B cell (primary cell): ENCODE measurements around the gene EPX. TPM values are rescaled to one million over a fixed set of nuclear protein-coding genes. Genes with fewer than 3 reads are reported as not detected.

Experiments used
- ATAC-seq: fragments of 200-7000 bp; cut with Tn5 transposase; one replicate; pipeline ENCODE4 v1.10.0; 2021; ENCODE audit warnings: low read depth, mild to moderate bottlenecking, moderate number of reproducible peaks, moderate library complexity
- CTCF ChIA-PET: fragments of 350-600 bp; sonication (Branson Sonifier 250); formaldehyde crosslinking; loops from one replicate; lab custom pipeline; 2021; ENCODE audit warnings: antibody characterized with exemption, inconsistent platforms; lab: Charles Lee
- POLR2A ChIA-PET: fragments of 350-600 bp; sonication (Branson Sonifier 250); formaldehyde crosslinking; loops from one replicate; lab custom pipeline; 2021; ENCODE audit warnings: antibody characterized with exemption; lab: Charles Lee
- DNase-seq: peaks from one replicate; pipeline ENCODE4 v3.0.0; 2013
- H2AFZ ChIP-seq: 2 replicates; pipeline ENCODE4 v1.6.1; 2012; ENCODE audit warnings: mild to moderate bottlenecking, low read depth, low read length; ENCODE audit not compliant: insufficient read depth, poor library complexity, severe bottlenecking
- H3K27ac ChIP-seq, 2 donors: 1 replicate in 1 of 2; 2 replicates in 1 of 2; pipeline ENCODE4 v1.5.1; 2012 to 2013; ENCODE audit warnings: low read length in 2 of 2, mild to moderate bottlenecking in 2 of 2, moderate library complexity in 1 of 2
- H3K27me3 ChIP-seq, 4 experiments: fragments of 200-600 bp in 1 of 4; sonication (generic) in 1 of 4; replicated peaks in 1 of 4; 1 replicate in 2 of 4; 2 replicates in 2 of 4; pipeline versions ENCODE4 v1.6.1 to v1.7.0; 2013 to 2016; ENCODE audit warnings: low read length in 3 of 4, mild to moderate bottlenecking in 2 of 4, mixed read lengths in 1 of 4, moderate library complexity in 1 of 4; ENCODE audit not compliant: insufficient read depth in 4 of 4, control insufficient read depth in 3 of 4; ENCODE audit errors: control extremely low read depth in 1 of 4
- H3K36me3 ChIP-seq, 2 experiments: replicated peaks in 1 of 2; 1 replicate in 1 of 2; 2 replicates in 1 of 2; pipeline versions ENCODE4 v1.6.1 to v1.7.1; 2013; ENCODE audit warnings: low read length in 1 of 2; ENCODE audit not compliant: insufficient read depth in 2 of 2, control insufficient read depth in 1 of 2; ENCODE audit errors: control extremely low read depth in 1 of 2, extremely low read depth in 1 of 2
- H3K4me1 ChIP-seq, 2 donors: fragments of 200-600 bp in 1 of 2; sonication (generic) in 1 of 2; 1 replicate in 1 of 2; 2 replicates in 1 of 2; pipeline versions ENCODE4 v1.5.1 to v1.6.1; 2013 to 2017; ENCODE audit warnings: low read length in 2 of 2; ENCODE audit not compliant: control insufficient read depth in 2 of 2, insufficient read depth in 2 of 2
- H3K4me2 ChIP-seq: replicated peaks from 2 replicates; pipeline ENCODE3; 2012; ENCODE audit warnings: mild to moderate bottlenecking, low read depth, low read length; ENCODE audit not compliant: poor library complexity, severe bottlenecking
- H3K4me3 ChIP-seq, 5 experiments: fragments of 200-600 bp in 1 of 5; sonication (generic) in 1 of 5; 1 replicate in 3 of 5; 2 replicates in 2 of 5; pipeline versions ENCODE4 v1.5.1 to v1.7.0; 2011 to 2016; ENCODE audit warnings: low read length in 4 of 5, mild to moderate bottlenecking in 4 of 5, low read depth in 2 of 5, control low read depth in 1 of 5, moderate library complexity in 1 of 5; ENCODE audit not compliant: insufficient read depth in 1 of 5; ENCODE audit errors: control extremely low read depth in 1 of 5, extremely low read depth in 1 of 5
- H3K79me2 ChIP-seq: fragments of 200-600 bp; sonication (generic); one replicate; pipeline ENCODE4 v1.6.0; 2016; ENCODE audit warnings: low read length; ENCODE audit not compliant: control insufficient read depth, insufficient read depth
- H3K9ac ChIP-seq: fragments of 200-600 bp; sonication (generic); 2 replicates; pipeline ENCODE4 v1.6.1; 2017; ENCODE audit warnings: mild to moderate bottlenecking, low read length, moderate library complexity
- H3K9me3 ChIP-seq, 3 donors: one replicate each; pipeline versions ENCODE4 v1.6.1 to v1.7.1; 2013; ENCODE audit warnings: low read length in 2 of 3; ENCODE audit not compliant: control insufficient read depth in 2 of 3, insufficient read depth in 1 of 3; ENCODE audit errors: control extremely low read depth in 1 of 3
- H4K20me1 ChIP-seq: 2 replicates; pipeline ENCODE4 v1.6.0; 2012; ENCODE audit warnings: mild to moderate bottlenecking, low read length; ENCODE audit not compliant: insufficient read depth, control insufficient read depth, poor library complexity, severe bottlenecking
- H3K27ac Mint-ChIP-seq: one replicate; pipeline ENCODE4 v1.8.0; 2021; ENCODE audit warnings: mixed read lengths
- H3K27me3 Mint-ChIP-seq: one replicate; pipeline ENCODE4 v1.8.0; 2021; ENCODE audit warnings: mixed read lengths
- H3K4me1 Mint-ChIP-seq: one replicate; pipeline ENCODE4 v1.8.0; 2021; ENCODE audit warnings: mixed read lengths
- H3K4me3 Mint-ChIP-seq: one replicate; pipeline ENCODE4 v1.8.0; 2021; ENCODE audit warnings: mixed read lengths
- H3K9me3 Mint-ChIP-seq: one replicate; pipeline ENCODE4 v1.8.0; 2022; ENCODE audit warnings: mixed read lengths; ENCODE audit not compliant: insufficient read depth
- EZH2 ChIP-seq: IDR thresholded peaks from 2 replicates; pipeline ENCODE4 v1.6.1; 2012; ENCODE audit warnings: borderline replicate concordance, low read depth, mild to moderate bottlenecking, moderate library complexity, low read length; ENCODE audit not compliant: insufficient read depth, poor library complexity, severe bottlenecking
- WGBS: methylation state at CpG from one replicate; pipeline ENCODE4 v1.1.5; 2013; ENCODE audit warnings: missing lambda C conversion rate; ENCODE audit not compliant: insufficient coverage; 5-methylcytosine and 5-hydroxymethylcytosine counted together
- intact Hi-C: fragments of 100-400 bp; cut with micrococcal nuclease; formaldehyde crosslinking; loops from one replicate; pipeline ENCODE4 v1.10.0; 2022
- polyA plus RNA-seq: library from polyadenylated mRNA; depleted of rRNA; stranded (reverse); fragments of >200 nt; gene quantifications from 2 replicates; pipeline ENCODE4 v1.2.3, GENCODE V29; 2012
- total RNA-seq, 2 donors: library from RNA; stranded (reverse); fragments of 120-200 nt in 1 of 2; gene quantifications; 1 replicate in 1 of 2; 2 replicates in 1 of 2; pipeline versions ENCODE4 v1.2.3 to v1.2.4, GENCODE V29; 2013 to 2022
- TF ChIP-seq, protein P1 (sequence below): fragments of 200-600 bp; IDR thresholded peaks from one replicate; pipeline ENCODE4 v1.8.0; 2022; ENCODE audit warnings: antibody characterized with exemption, mild to moderate bottlenecking

The EPX gene
- total and polyA plus RNA-seq, 2 donors (not counting 1 experiment from before 2014, with no cell fraction given): not detected

DNA sequence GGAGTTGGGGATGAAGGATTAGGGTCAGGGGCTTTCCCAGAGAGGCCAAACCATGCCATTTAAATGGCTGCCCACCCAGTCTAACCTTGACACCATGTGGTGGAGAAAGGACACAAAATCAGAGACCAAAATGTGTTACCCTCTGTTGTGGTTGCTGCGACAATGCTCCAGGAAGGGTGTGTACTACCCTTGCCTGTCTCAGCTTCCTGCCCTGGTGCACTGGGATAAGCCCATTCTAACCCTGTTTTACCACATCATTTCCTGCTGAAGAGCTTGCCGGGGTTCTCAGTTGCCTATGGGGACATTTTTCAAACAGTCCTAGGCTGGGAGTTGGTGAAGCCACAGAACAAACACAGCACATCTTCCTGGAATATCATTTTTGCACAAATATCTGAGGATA is 39.5 kb upstream of the EPX start:
- intact Hi-C loops: no loop called here
- Histone ChIP-seq H3K4me2 (peak overlapping the region; percentile 22), H3K9ac (no peak overlapping the region), H4K20me1 (no peaks in the 10 kb centered on the region), H2AFZ (peak overlapping the region; percentile 23), H3K79me2 (no peaks in the 10 kb centered on the region), H3K36me3 (no peaks in the 10 kb centered on the region), H3K4me1 (peaks cover 17 to 23% of the 10 kb centered on the region in 2 donors), H3K27ac (no peak overlapping the region), H3K27me3 (peaks cover 0 to 29% (median 11%) of the 10 kb centered on the region in 4 experiments), H3K9me3 (peaks cover 0 to 11% (median 0%) of the 10 kb centered on the region in 3 donors), H3K4me3 (no peak overlapping the region)
- 0% methylated on average over 2 of the region's 2 CpGs for WGBS
- Mint-ChIP-seq H3K27me3 (peaks cover 57% of the 10 kb centered on the region), H3K4me3 (no peak overlapping the region), H3K4me1 (peaks cover 23% of the 10 kb centered on the region), H3K9me3 (no peaks in the 10 kb centered on the region), H3K27ac (no peak overlapping the region)
- ATAC-seq: no peak
- TF ChIP-seq, protein P1, sequence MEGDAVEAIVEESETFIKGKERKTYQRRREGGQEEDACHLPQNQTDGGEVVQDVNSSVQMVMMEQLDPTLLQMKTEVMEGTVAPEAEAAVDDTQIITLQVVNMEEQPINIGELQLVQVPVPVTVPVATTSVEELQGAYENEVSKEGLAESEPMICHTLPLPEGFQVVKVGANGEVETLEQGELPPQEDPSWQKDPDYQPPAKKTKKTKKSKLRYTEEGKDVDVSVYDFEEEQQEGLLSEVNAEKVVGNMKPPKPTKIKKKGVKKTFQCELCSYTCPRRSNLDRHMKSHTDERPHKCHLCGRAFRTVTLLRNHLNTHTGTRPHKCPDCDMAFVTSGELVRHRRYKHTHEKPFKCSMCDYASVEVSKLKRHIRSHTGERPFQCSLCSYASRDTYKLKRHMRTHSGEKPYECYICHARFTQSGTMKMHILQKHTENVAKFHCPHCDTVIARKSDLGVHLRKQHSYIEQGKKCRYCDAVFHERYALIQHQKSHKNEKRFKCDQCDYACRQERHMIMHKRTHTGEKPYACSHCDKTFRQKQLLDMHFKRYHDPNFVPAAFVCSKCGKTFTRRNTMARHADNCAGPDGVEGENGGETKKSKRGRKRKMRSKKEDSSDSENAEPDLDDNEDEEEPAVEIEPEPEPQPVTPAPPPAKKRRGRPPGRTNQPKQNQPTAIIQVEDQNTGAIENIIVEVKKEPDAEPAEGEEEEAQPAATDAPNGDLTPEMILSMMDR: no peak
- no peak for TF ChIP-seq EZH2
- CTCF ChIA-PET: no interaction called here
- POLR2A ChIA-PET: no interaction called here
- DNase-seq: no peak

DNA sequence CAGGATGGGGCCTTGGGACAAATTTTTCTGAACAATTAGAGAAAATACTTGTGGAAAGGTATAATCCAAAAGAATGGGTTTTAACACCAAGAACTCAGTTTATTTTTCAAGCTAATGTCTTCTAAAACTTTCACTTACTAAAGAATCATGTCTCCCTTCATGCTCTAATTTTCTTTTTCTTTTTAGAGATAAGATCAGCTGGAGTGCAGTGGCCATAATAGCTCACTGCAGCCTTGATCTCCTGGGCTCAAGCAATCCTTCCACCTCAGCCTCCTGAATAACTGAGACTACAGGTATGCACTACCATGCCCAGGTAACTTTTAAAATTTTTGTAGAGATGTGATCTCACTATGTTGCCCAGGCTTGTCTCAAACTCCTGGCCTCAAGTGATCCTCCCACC is 38.9 kb upstream of the EPX start:
- H3K4me3 ChIP-seq: no peak overlapping the region
- no peaks in the 10 kb centered on the region for H3K79me2 ChIP-seq
- Mint-ChIP-seq H3K4me1 (peaks cover 23% of the 10 kb centered on the region), H3K9me3 (no peaks in the 10 kb centered on the region), H3K27ac (no peak overlapping the region), H3K27me3 (peaks cover 51% of the 10 kb centered on the region), H3K4me3 (no peak overlapping the region)
- DNase-seq (no peak), ATAC-seq (no peak)
- peaks cover 0 to 11% (median 0%) of the 10 kb centered on the region in 3 donors for H3K9me3 ChIP-seq
- peaks cover 17 to 23% of the 10 kb centered on the region in 2 donors for H3K4me1 ChIP-seq
- no peaks in the 10 kb centered on the region for H3K36me3 ChIP-seq
- H4K20me1 ChIP-seq: no peaks in the 10 kb centered on the region
- POLR2A ChIA-PET: no interaction called here
- CTCF ChIA-PET: no interaction called here
- TF ChIP-seq, protein P1: no peak
- no peak for TF ChIP-seq EZH2
- H3K9ac ChIP-seq: no peak overlapping the region
- no peak overlapping the region for H3K27ac ChIP-seq
- H2AFZ ChIP-seq: no peak overlapping the region
- intact Hi-C loops: no loop called here
- no peak overlapping the region for H3K4me2 ChIP-seq
- H3K27me3 ChIP-seq: peaks cover 0 to 29% (median 11%) of the 10 kb centered on the region in 4 experiments
